Colonic mucosa (tissue), 4 donors: ENCODE results near the gene XNDC1N. TPM values are rescaled to one million over a fixed set of nuclear protein-coding genes. Genes with fewer than 3 reads are reported as not detected.

Experiments
- DNase-seq: peaks from one replicate; pipeline ENCODE4 v3.0.0-alpha.2; 2020
- H3K27ac ChIP-seq: fragments of 200-600 bp; one replicate; pipeline ENCODE4 v1.8.0; 2021
- H3K27me3 ChIP-seq: fragments of 200-600 bp; one replicate; pipeline ENCODE4 v1.8.0; 2021
- H3K36me3 ChIP-seq: fragments of 200-600 bp; one replicate; pipeline ENCODE4 v1.8.0; 2021
- H3K4me1 ChIP-seq: fragments of 200-600 bp; one replicate; pipeline ENCODE4 v1.8.0; 2021; ENCODE audit warnings: mild to moderate bottlenecking
- H3K4me3 ChIP-seq: fragments of 200-600 bp; one replicate; pipeline ENCODE4 v1.8.0; 2021
- H3K9ac ChIP-seq, 2 donors: one replicate each; pipeline ENCODE4 v1.7.0; 2013; ENCODE audit warnings: control low read depth in 2 of 2, low read depth in 2 of 2, low read length in 2 of 2
- H3K9me3 ChIP-seq: fragments of 200-600 bp; one replicate; pipeline ENCODE4 v1.8.0; 2021
- intact Hi-C: fragments of 100-400 bp; cut with DNase I; formaldehyde crosslinking; loops from one replicate; pipeline ENCODE4 v1.14.1; 2022
- total RNA-seq, 2 donors: library from RNA; stranded (reverse); fragmentation: NEBNext Ultra II Directional in 1 of 2; extraction: Animal tissue kit (Norgen Biotek cat#: 25700) in 1 of 2; gene quantifications; one replicate each; pipeline ENCODE4 v1.2.1, GENCODE V29; 2021
- TF ChIP-seq, protein P1 (sequence below): fragments of 200-600 bp; IDR thresholded peaks from one replicate; pipeline ENCODE4 v1.8.0; 2022; ENCODE audit warnings: antibody characterized with exemption, mild to moderate bottlenecking
- donor health status: healthy.
- donor health status: DM: no; HTN: no; CAD: no.
- donor health status: DM: no; HTN: no; CAD: no.

XNDC1N gene
- total RNA-seq, 2 donors from 2014 or later = 7.9 to 13.3 TPM

DNA sequence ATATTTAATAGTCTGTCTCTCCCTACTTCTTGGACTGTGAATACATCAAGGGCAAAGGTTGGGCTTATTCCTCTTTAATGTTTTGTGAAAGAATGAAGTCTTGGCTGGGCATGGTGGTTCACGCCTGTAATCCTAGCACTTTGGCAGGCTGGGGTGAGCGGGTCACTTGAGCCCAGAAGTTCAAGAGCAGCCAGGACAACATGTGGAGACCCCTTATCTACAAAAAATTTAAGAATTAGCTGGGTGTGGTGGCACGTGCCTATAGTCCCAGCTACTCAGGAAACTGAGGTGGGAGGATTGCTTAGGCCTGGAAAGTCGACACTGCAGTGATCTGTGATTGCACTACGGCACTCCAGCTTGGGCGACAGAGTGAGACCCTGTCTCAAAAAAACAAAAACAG lies 20.6 kb upstream of the XNDC1N start:
- Histone ChIP-seq H3K27me3 (no peaks in the 10 kb centered on the region), H3K9me3 (no peaks in the 10 kb centered on the region), H3K9ac (no peak overlapping the region), H3K36me3 (no peaks in the 10 kb centered on the region), H3K27ac (peak overlapping the region; percentile 13), H3K4me1 (peaks cover 7% of the 10 kb centered on the region), H3K4me3 (no peak overlapping the region)
- intact Hi-C loops = no loop called here
- DNase-seq = no peak
- TF ChIP-seq, protein P1, sequence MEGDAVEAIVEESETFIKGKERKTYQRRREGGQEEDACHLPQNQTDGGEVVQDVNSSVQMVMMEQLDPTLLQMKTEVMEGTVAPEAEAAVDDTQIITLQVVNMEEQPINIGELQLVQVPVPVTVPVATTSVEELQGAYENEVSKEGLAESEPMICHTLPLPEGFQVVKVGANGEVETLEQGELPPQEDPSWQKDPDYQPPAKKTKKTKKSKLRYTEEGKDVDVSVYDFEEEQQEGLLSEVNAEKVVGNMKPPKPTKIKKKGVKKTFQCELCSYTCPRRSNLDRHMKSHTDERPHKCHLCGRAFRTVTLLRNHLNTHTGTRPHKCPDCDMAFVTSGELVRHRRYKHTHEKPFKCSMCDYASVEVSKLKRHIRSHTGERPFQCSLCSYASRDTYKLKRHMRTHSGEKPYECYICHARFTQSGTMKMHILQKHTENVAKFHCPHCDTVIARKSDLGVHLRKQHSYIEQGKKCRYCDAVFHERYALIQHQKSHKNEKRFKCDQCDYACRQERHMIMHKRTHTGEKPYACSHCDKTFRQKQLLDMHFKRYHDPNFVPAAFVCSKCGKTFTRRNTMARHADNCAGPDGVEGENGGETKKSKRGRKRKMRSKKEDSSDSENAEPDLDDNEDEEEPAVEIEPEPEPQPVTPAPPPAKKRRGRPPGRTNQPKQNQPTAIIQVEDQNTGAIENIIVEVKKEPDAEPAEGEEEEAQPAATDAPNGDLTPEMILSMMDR = no peak

DNA sequence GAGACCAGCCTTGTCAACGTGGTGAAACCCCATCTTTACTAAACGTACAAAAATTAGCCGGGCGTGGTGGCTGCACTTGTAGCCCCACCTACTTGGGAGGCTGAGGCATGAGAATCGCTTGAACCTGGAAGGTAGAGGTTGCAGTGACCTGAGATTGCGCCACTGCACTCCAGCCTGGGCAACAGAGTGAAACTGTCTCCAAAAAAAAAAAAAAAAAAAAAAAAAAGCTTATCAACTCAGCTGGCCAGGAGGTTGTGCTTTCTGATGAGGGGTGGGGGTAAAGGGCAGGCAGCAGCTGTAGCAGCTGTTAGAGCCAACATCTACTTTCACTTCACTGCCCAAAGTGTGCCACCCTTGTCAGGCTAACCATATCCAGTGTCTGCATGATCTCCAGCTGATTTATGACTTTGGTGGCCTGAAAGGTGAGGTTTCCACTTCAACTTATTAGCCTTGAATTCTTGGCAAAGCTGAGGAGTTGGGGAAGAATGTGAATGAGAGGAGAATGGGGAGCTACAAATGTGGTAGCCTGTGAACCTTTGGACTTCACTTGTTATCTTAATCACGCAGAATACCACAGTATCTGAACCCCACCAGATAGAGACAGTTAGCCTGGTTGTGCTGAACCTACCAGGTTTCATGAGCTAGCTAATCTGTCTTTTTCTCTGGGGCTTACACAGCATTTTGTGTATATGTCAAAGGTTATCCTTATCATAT lies 20.1 kb upstream of the XNDC1N start:
- H3K4me1 ChIP-seq = peaks cover 7% of the 10 kb centered on the region

DNA sequence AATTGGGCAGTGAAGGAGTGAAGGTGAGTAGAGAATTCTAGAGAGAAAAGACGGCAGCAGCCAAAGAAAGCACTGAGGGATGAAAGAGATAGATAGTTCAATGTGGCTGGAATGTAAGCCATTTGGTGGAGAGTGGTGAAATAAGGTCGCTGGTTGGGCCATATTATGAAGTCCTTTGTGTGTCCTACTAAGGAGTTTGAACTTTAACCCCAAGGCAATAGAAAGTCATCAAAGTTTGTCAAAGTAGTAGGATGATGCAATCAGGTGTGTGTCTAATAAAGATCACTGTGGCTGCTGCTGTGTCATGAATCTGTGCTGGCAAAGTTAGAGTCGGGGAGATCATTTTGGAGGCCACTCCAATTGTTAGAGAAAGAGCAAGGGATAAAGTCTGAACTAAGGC lies 19.1 kb upstream of the XNDC1N start:
- Histone ChIP-seq H3K9ac (no peak overlapping the region), H3K4me3 (no peak overlapping the region), H3K4me1 (peaks cover 7% of the 10 kb centered on the region), H3K9me3 (no peaks in the 10 kb centered on the region), H3K27ac (peak overlapping the region; percentile 9), H3K36me3 (no peaks in the 10 kb centered on the region), H3K27me3 (no peaks in the 10 kb centered on the region)
- TF ChIP-seq, protein P1 = no peak
- intact Hi-C loops = no loop called here
- no peak for DNase-seq

More for the DNA sequence above, 20.1 kb upstream of the XNDC1N start:
- Histone ChIP-seq H3K27ac (peak overlapping the region; percentile 13), H3K9me3 (no peaks in the 10 kb centered on the region), H3K9ac (no peak overlapping the region), H3K27me3 (no peaks in the 10 kb centered on the region), H3K4me3 (no peak overlapping the region), H3K36me3 (no peaks in the 10 kb centered on the region)
- peak; percentile 33 for DNase-seq
- intact Hi-C loops = no loop called here
- TF ChIP-seq, protein P1 = no peak

DNA sequence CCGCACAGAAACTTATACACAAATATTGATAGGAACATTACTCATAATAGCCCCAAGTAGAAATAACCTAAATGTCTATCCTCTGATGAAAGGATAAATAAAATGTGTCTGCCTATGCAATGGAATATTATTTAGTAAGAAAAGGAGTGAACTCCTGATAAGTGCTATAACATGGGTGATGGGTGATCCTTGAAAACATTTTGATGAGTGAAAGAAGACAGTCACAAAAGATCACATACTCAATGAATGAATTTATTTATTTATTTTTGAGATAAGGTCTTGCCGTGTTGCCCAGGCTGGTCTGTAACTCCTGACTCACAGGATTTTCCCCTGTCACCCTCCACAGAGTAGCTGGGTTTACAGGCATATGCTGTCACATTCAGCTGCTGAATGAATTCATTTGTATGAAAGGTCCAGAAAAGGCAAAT lies 17.8 kb upstream of the XNDC1N start:
- H3K9ac ChIP-seq = no peak overlapping the region

DNA sequence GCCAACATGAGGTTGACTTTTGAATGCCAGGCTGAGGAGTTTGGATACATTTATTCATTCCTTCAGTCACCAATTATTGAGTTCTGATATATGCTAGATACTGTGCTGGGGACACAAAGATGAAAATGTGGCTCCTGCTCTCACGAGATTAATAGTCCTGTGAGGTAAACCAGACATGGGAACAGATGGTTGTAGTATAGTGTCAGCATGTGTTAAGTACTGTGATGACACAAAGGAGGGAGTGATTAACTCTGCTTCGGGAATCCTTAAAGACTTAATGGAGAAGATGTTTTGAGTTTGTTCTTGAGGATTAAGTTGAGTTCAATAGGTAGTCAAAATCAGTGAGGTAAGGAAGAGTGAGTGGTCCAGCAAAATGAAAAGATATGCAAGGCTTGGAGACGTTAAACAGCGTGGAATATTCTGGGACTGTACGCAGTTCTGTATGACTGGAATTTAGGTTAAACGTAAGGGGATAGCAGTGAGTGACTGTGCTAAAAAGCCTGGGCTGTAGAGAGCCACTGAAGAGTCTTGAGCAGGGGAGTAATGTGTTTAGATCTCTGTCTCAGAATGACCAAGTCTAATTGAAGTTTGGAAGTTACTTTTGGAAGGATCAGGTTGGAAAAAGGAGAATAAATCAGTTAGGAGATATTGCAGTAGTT lies 12.3 kb upstream of the XNDC1N start:
- H3K36me3 ChIP-seq = no peaks in the 10 kb centered on the region
- intact Hi-C loops = no loop called here
- H3K4me3 ChIP-seq = no peak overlapping the region
- no peaks in the 10 kb centered on the region for H3K4me1 ChIP-seq
- H3K9me3 ChIP-seq = no peaks in the 10 kb centered on the region
- TF ChIP-seq, protein P1 = no peak
- DNase-seq = no peak
- H3K27ac ChIP-seq = no peak overlapping the region
- no peaks in the 10 kb centered on the region for H3K27me3 ChIP-seq
- H3K9ac ChIP-seq = no peak overlapping the region

More for the DNA sequence above, 17.8 kb upstream of the XNDC1N start:
- no peak overlapping the region for H3K4me3 ChIP-seq
- no peak for DNase-seq
- no peaks in the 10 kb centered on the region for H3K27me3 ChIP-seq
- no peak overlapping the region for H3K27ac ChIP-seq
- TF ChIP-seq, protein P1 = no peak
- H3K36me3 ChIP-seq = no peaks in the 10 kb centered on the region
- H3K4me1 ChIP-seq = peaks cover 7% of the 10 kb centered on the region
- H3K9me3 ChIP-seq = no peaks in the 10 kb centered on the region
- intact Hi-C loops = no loop called here
